K562 (cell line): Measurements from ENCODE around the gene TOR1A. TPM values are rescaled to one million over a fixed set of nuclear protein-coding genes. Genes with fewer than 3 reads are reported as not detected.

Source experiments
- CREB1 ChIP-seq, 2 experiments: sonication (generic) in 1 of 2; formaldehyde crosslinking in 1 of 2; IDR thresholded peaks; 2 replicates each; pipeline versions ENCODE4 v1.6.1 to v1.8.0; 2012 to 2022; ENCODE audit warnings: inconsistent platforms in 1 of 2, mild to moderate bottlenecking in 1 of 2, missing genetic modification reagents in 1 of 2, moderate library complexity in 1 of 2
- HMG20A ChIP-seq: fragments of 450-650 bp; formaldehyde crosslinking; conservative IDR thresholded peaks from 2 replicates; pipeline ENCODE4 v1.4.0; 2020; ENCODE audit warnings: mild to moderate bottlenecking, mixed read lengths
- MAX ChIP-seq: sonication (generic); formaldehyde crosslinking; IDR thresholded peaks from 2 replicates; pipeline ENCODE4 v1.9.0; 2022; ENCODE audit warnings: mild to moderate bottlenecking, missing genetic modification reagents
- PYGO2 ChIP-seq: fragments of 450-650 bp; IDR thresholded peaks from 2 replicates; pipeline ENCODE4 v1.6.1; 2016; ENCODE audit warnings: mild to moderate bottlenecking, missing genetic modification characterization, moderate library complexity, missing compliant biosample characterization
- RCOR1 ChIP-seq, 2 experiments: IDR thresholded peaks; 2 replicates each; pipeline ENCODE4 v1.6.1; 2012; ENCODE audit warnings: low read depth in 2 of 2, low read length in 2 of 2, borderline replicate concordance in 1 of 2, improper control_type of control experiment in 1 of 2
- SREBF2 ChIP-seq: sonication (generic); formaldehyde crosslinking; IDR thresholded peaks from 2 replicates; pipeline ENCODE4 v1.4.0; 2020; ENCODE audit warnings: mild to moderate bottlenecking, missing genetic modification reagents
- SRF ChIP-seq, 2 experiments: fragments of 250-450, 450-650 bp in 1 of 2; sonication (Bioruptor Pico) in 1 of 2; sonication (generic) in 1 of 2; formaldehyde crosslinking; IDR thresholded peaks; 2 replicates each; pipeline versions ENCODE4 v1.5.0 to v1.5.1; 2020 to 2022; ENCODE audit warnings: mild to moderate bottlenecking in 1 of 2, missing genetic modification reagents in 1 of 2
- STAT6 ChIP-seq: sonication (generic); formaldehyde crosslinking; IDR thresholded peaks from 2 replicates; pipeline ENCODE4 v1.8.1; 2023; ENCODE audit warnings: mild to moderate bottlenecking, missing genetic modification reagents
- TRIM24 ChIP-seq, 2 experiments: fragments of 450-650 bp; IDR thresholded peaks; 2 replicates each; pipeline ENCODE4 v1.6.1; 2016
- ZBTB40 ChIP-seq, 2 experiments: fragments of 450-650 bp in 1 of 2; sonication (generic) in 1 of 2; formaldehyde crosslinking in 1 of 2; IDR thresholded peaks; 2 replicates each; pipeline versions ENCODE4 v1.7.1 to v1.9.0; 2016 to 2022; ENCODE audit warnings: inconsistent platforms in 1 of 2, mild to moderate bottlenecking in 1 of 2, missing genetic modification reagents in 1 of 2
- ZNF518B ChIP-seq: fragments of 250-450 bp; sonication (Bioruptor Pico); IDR thresholded peaks from 2 replicates; pipeline ENCODE4 v1.5.0; 2021; ENCODE audit warnings: mild to moderate bottlenecking, moderate library complexity
- polyA plus RNA-seq, 8 experiments: library from polyadenylated mRNA; depleted of rRNA in 4 of 8; stranded (reverse) in 5 of 8; unstranded in 3 of 8; fragments of >200 nt; fragmentation: Nextera tagmentation in 2 of 8; fragmentation: Illumina TruSeq in 1 of 8; extraction: Ambion mirVana in 2 of 8; extraction: Trizol in 1 of 8; gene quantifications; 2 replicates each; pipeline versions ENCODE4 v1.2.1 to v1.2.3, GENCODE V29; 2011 to 2014; ENCODE audit warnings: inconsistent platforms in 1 of 8, missing spikeins in 1 of 8
- total RNA-seq, 7 experiments: library from RNA; depleted of rRNA in 6 of 7; stranded (reverse); fragments of >200 nt in 6 of 7; fragmentation: Illumina TruSeq in 2 of 7; extraction: Trizol in 2 of 7; gene quantifications; 2 replicates each; pipeline versions ENCODE4 v1.2.1 to v1.2.3, GENCODE V29; 2011 to 2021; ENCODE audit warnings: low replicate concordance in 1 of 7

TOR1A gene
- total and polyA plus RNA-seq, 9 of the 15 experiments (the other 6 are each of a cell fraction or from before 2014, with no cell fraction given): 4.5 to 85.8 (median 51.3) TPM

- TF ChIP-seq ZBTB40 (IDR thresholded peaks at IDR 0.05) (no peak), ZBTB40 (CRISPR knock-in tag; IDR thresholded peaks at IDR 0.05) (no peak), RCOR1 (IDR thresholded peaks at IDR 0.05; ENCODE audit: borderline replicate concordance in 1 of 2, low read depth in 2 of 2, low read length in 2 of 2) (peak in 1 of 2 experiments; percentile 32; a peak in 1 of 4 replicates), HMG20A (CRISPR knock-in tag) (no peak), PYGO2 (tag) (no peak), STAT6 (no peak), CREB1 (IDR thresholded peaks at IDR 0.05) (no peak), CREB1 (CRISPR knock-in tag; IDR thresholded peaks at IDR 0.05) (no peak), TRIM24 (IDR thresholded peaks at IDR 0.05) (no peak), SREBF2 (no peak), SRF (CRISPR knock-in tag; IDR thresholded peaks at IDR 0.05) (no peak), MAX (CRISPR knock-in tag) (no peak), ZNF518B (CRISPR knock-in tag) (no peak)
Observed at GRCh38 chr9:129769669-129770068, 54.3 kb downstream of the TOR1A start (continued).
